Bronchus fibroblast of lung (primary cell): Measurements from ENCODE around the gene ZNF736. TPM values are rescaled to one million over a fixed set of nuclear protein-coding genes. Genes with fewer than 3 reads are reported as not detected.

Experiments used
- total RNA-seq: library from RNA; depleted of rRNA; stranded (reverse); fragments of >200 nt; gene quantifications from 2 replicates; pipeline ENCODE4 v1.2.3, GENCODE V29; 2015

Gene ZNF736
- total RNA-seq: 1.9 and 3.0 TPM in 2 replicates

DNA sequence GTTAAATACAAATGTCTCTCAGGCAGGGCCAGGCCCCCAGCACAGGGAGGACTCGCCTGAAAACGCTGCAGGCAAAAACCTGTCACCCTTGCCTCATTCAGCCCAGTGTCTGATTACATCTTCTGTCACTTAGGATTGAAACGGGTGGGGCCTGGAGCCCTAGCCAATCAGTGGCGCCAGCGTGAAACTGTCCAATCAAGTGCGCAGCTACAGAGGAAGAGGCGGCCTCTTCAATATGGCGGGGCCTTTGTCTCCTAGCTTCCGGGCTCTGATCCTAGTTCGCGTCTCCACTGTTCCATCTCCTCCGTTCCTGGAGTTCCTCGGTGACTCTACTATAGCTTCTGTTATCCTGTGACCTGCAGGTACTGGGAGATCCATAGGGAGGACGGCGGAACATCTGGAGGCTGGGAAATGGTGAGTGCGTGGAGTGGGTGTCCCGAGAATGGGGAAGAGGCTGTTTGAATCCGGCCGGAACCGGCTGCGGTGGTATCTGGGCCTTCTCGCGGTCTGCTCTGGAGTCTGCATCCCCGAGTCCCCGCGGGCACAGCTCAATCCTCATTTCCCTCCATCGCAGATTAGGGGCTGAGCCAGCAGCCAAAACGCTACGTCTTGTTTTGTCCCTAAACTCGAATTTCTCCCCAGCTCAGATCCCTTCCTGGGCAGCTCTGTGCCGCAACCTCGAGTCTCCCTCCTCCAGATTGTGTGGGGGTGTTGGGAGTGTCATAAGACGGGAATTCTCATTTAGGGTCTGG lies at the start of gene ZNF736:
TSS of gene ZNF736 (plus strand) at position 222 of the 752 bp plus-strand sequence. CDS start at position 412, 190 bp downstream.

Other genes with a start within 250 kb of the ZNF736 start
- not detected in 2 replicates for gene ZNF735, start 106.8 kb upstream of the ZNF736 start, total RNA-seq
- not detected in 2 replicates for gene ZNF679, start 85.5 kb upstream of the ZNF736 start, total RNA-seq
- 4.2 and 6.9 TPM in 2 replicates for gene ZNF680, start 249.1 kb downstream of the ZNF736 start, total RNA-seq